ENCODE results near the gene GRIN2C. TPM values are rescaled to one million over a fixed set of nuclear protein-coding genes. Genes with fewer than 3 reads are reported as not detected.

GRIN2C gene
- total RNA-seq, 2 donors from 2014 or later, result 0.65 to 1.2 TPM

GRCh38 chr17:74833501-74834377 is 25.9 kb downstream of the GRIN2C start:
- no peak overlapping the region for H3K27ac Mint-ChIP-seq
- no peak overlapping the region for H3K4me3 Mint-ChIP-seq

GRCh38 chr17:74832421-74832820 is 27.3 kb downstream of the GRIN2C start:
- Mint-ChIP-seq H3K27me3 (no peaks in the 10 kb centered on the region), H3K9me3 (no peaks in the 10 kb centered on the region), H3K36me3 (ENCODE audit: low read depth) (peaks cover 18% of the 10 kb centered on the region), H3K4me1 (peaks cover 3% of the 10 kb centered on the region), H3K4me3 (no peak overlapping the region), H3K27ac (no peak overlapping the region)
- no peak for ATAC-seq (replicated peaks)

More at GRCh38 chr17:74833501-74834377, 25.9 kb downstream of the GRIN2C start:
- Mint-ChIP-seq H3K4me1 (peaks cover 3% of the 10 kb centered on the region), H3K36me3 (ENCODE audit: low read depth) (peaks cover 25% of the 10 kb centered on the region), H3K9me3 (no peaks in the 10 kb centered on the region), H3K27me3 (no peaks in the 10 kb centered on the region)
- ATAC-seq (replicated peaks), result no peak

GRCh38 chr17:74831444-74832146 is 28.1 kb downstream of the GRIN2C start:
- H3K36me3 Mint-ChIP-seq (ENCODE audit: low read depth), result peaks cover 12% of the 10 kb centered on the region
- ATAC-seq (replicated peaks), result no peak
- no peaks in the 10 kb centered on the region for H3K27me3 Mint-ChIP-seq
- H3K4me3 Mint-ChIP-seq, result no peak overlapping the region
- H3K9me3 Mint-ChIP-seq, result no peaks in the 10 kb centered on the region
- H3K4me1 Mint-ChIP-seq, result peaks cover 3% of the 10 kb centered on the region
- no peak overlapping the region for H3K27ac Mint-ChIP-seq

- H3K27ac Mint-ChIP-seq, result no peak overlapping the region
- H3K27me3 Mint-ChIP-seq, result no peaks in the 10 kb centered on the region
- peaks cover 5% of the 10 kb centered on the region for H3K36me3 Mint-ChIP-seq (ENCODE audit: low read depth)
- peaks cover under 1% of the 10 kb centered on the region for H3K4me1 Mint-ChIP-seq
- no peak for ATAC-seq (replicated peaks)
- no peaks in the 10 kb centered on the region for H3K9me3 Mint-ChIP-seq
- H3K4me3 Mint-ChIP-seq, result no peak overlapping the region
Measured at GRCh38 chr17:74830861-74831260, 28.8 kb downstream of the GRIN2C start.

- no peak overlapping the region for H3K27ac Mint-ChIP-seq
- no peaks in the 10 kb centered on the region for H3K27me3 Mint-ChIP-seq
- H3K9me3 Mint-ChIP-seq, result no peaks in the 10 kb centered on the region
- no peak overlapping the region for H3K4me3 Mint-ChIP-seq
- H3K36me3 Mint-ChIP-seq (ENCODE audit: low read depth), result no peaks in the 10 kb centered on the region
- no peaks in the 10 kb centered on the region for H3K4me1 Mint-ChIP-seq
- no peak for ATAC-seq (replicated peaks)
Measured at GRCh38 chr17:74827800-74828199, 31.9 kb downstream of the GRIN2C start.

- H3K36me3 Mint-ChIP-seq (ENCODE audit: low read depth), result peaks cover 7% of the 10 kb centered on the region
- no peak for ATAC-seq (replicated peaks)
- no peak overlapping the region for H3K4me3 Mint-ChIP-seq
- H3K9me3 Mint-ChIP-seq, result no peaks in the 10 kb centered on the region
- no peaks in the 10 kb centered on the region for H3K27me3 Mint-ChIP-seq
- H3K4me1 Mint-ChIP-seq, result no peaks in the 10 kb centered on the region
- no peak overlapping the region for H3K27ac Mint-ChIP-seq
Measured at GRCh38 chr17:74825952-74826719, 33.5 kb downstream of the GRIN2C start.

GRCh38 chr17:74824961-74825627 is 34.6 kb downstream of the GRIN2C start:
- no peak for ATAC-seq (replicated peaks)
- Mint-ChIP-seq H3K9me3 (no peaks in the 10 kb centered on the region), H3K4me3 (no peak overlapping the region), H3K4me1 (no peaks in the 10 kb centered on the region), H3K36me3 (ENCODE audit: low read depth) (peaks cover 14% of the 10 kb centered on the region), H3K27me3 (no peaks in the 10 kb centered on the region), H3K27ac (no peak overlapping the region)

GRCh38 chr17:74822939-74823367 is 36.7 kb downstream of the GRIN2C start:
- no peaks in the 10 kb centered on the region for H3K4me1 Mint-ChIP-seq
- H3K27ac Mint-ChIP-seq, result no peak overlapping the region
- no peaks in the 10 kb centered on the region for H3K9me3 Mint-ChIP-seq
- H3K27me3 Mint-ChIP-seq, result no peaks in the 10 kb centered on the region
- H3K4me3 Mint-ChIP-seq, result no peak overlapping the region
- no peak for ATAC-seq (replicated peaks)
- peaks cover 29% of the 10 kb centered on the region for H3K36me3 Mint-ChIP-seq (ENCODE audit: low read depth)

- Mint-ChIP-seq H3K4me1 (no peaks in the 10 kb centered on the region), H3K36me3 (ENCODE audit: low read depth) (peaks cover 32% of the 10 kb centered on the region), H3K9me3 (no peaks in the 10 kb centered on the region), H3K27me3 (no peaks in the 10 kb centered on the region), H3K27ac (no peak overlapping the region), H3K4me3 (no peak overlapping the region)
- no peak for ATAC-seq (replicated peaks)
Measured at GRCh38 chr17:74822335-74822938, 37.2 kb downstream of the GRIN2C start.

- Mint-ChIP-seq H3K27me3 (no peaks in the 10 kb centered on the region), H3K4me3 (no peak overlapping the region), H3K36me3 (ENCODE audit: low read depth) (peaks cover 39% of the 10 kb centered on the region), H3K9me3 (no peaks in the 10 kb centered on the region), H3K4me1 (no peaks in the 10 kb centered on the region), H3K27ac (no peak overlapping the region)
- ATAC-seq (replicated peaks), result no peak
Measured at GRCh38 chr17:74821655-74822334, 37.9 kb downstream of the GRIN2C start.

- Mint-ChIP-seq H3K27me3 (no peaks in the 10 kb centered on the region), H3K9me3 (no peaks in the 10 kb centered on the region)
- ATAC-seq (replicated peaks), result no peak
Measured at GRCh38 chr17:74819801-74820436, 39.8 kb downstream of the GRIN2C start.

GRCh38 chr17:74818291-74818938 is 41.3 kb downstream of the GRIN2C start:
- peaks cover 60% of the 10 kb centered on the region for H3K36me3 Mint-ChIP-seq (ENCODE audit: low read depth)
- ATAC-seq (replicated peaks), result no peak
- peak overlapping the region; percentile 33 for H3K27ac Mint-ChIP-seq
- H3K4me3 Mint-ChIP-seq, result no peak overlapping the region
- H3K4me1 Mint-ChIP-seq, result no peaks in the 10 kb centered on the region
- H3K9me3 Mint-ChIP-seq, result no peaks in the 10 kb centered on the region
- H3K27me3 Mint-ChIP-seq, result no peaks in the 10 kb centered on the region

More at GRCh38 chr17:74819801-74820436, 39.8 kb downstream of the GRIN2C start:
- no peak overlapping the region for H3K27ac Mint-ChIP-seq
- H3K36me3 Mint-ChIP-seq (ENCODE audit: low read depth), result peaks cover 52% of the 10 kb centered on the region
- H3K4me3 Mint-ChIP-seq, result no peak overlapping the region
- H3K4me1 Mint-ChIP-seq, result no peaks in the 10 kb centered on the region

All from activated T-helper 17 cell treated with anti-CD3 and anti-CD28 coated beads, Interleukin-2, amount 50 U/mL, for 72 hours (primary cell).